Measurements from ENCODE around the gene RYK.

GRCh38 chr3:134228035-134228434 is 22.6 kb downstream of the RYK start:
- TF ChIP-seq CTCF (conservative IDR thresholded peaks at IDR 0.05; ENCODE audit: low read depth in 2 of 2): no peak
- TF ChIP-seq STAT1 (IDR thresholded peaks at IDR 0.05; ENCODE audit: unreplicated experiment): no peak
- no peak for TF ChIP-seq EZH2 (IDR thresholded peaks at IDR 0.05; ENCODE audit: low read depth, unreplicated experiment)
- TF ChIP-seq REST (IDR thresholded peaks at IDR 0.05; ENCODE audit: unreplicated experiment): no peak
- TF ChIP-seq CREB1 (CRISPR knock-in tag; IDR thresholded peaks at IDR 0.05; ENCODE audit: low read depth): no peak
- TF ChIP-seq ZNF114 (CRISPR knock-in tag; IDR thresholded peaks at IDR 0.05): no peak
- no peak for TF ChIP-seq POLR2AphosphoS5 (IDR thresholded peaks at IDR 0.05; ENCODE audit: low read depth)
- TF ChIP-seq NANOG (IDR thresholded peaks at IDR 0.05; ENCODE audit: borderline replicate concordance): no peak
- TF ChIP-seq ZNF331 (CRISPR knock-in tag; IDR thresholded peaks at IDR 0.05; ENCODE audit: low read depth): no peak
- TF ChIP-seq ETS1 (IDR thresholded peaks at IDR 0.05): no peak
